Right lobe of liver (tissue), 6 donors: ENCODE data around the gene IL4I1. TPM values are rescaled to one million over a fixed set of nuclear protein-coding genes. Genes with fewer than 3 reads are reported as not detected.

Experiments used
- ATAC-seq, 4 donors: fragments of 200-7000 bp; cut with Tn5 transposase; one replicate each; pipeline ENCODE4 v1.9.1; 2020; ENCODE audit warnings: mild to moderate bottlenecking in 4 of 4, moderate library complexity in 4 of 4
- DNase-seq, 3 donors: peaks; one replicate each; pipeline ENCODE4 v3.0.0-alpha.2; 2020
- H3K27ac ChIP-seq, 3 donors: fragments of 200-600 bp; one replicate each; pipeline ENCODE4 v1.8.0; 2022
- H3K27me3 ChIP-seq, 2 donors: fragments of 200-600 bp; one replicate each; pipeline ENCODE4 v1.8.0; 2022
- H3K36me3 ChIP-seq, 4 donors: fragments of 200-600 bp; sonication (generic) in 1 of 4; one replicate each; pipeline versions ENCODE4 v1.5.1 to v1.8.0; 2017 to 2022; ENCODE audit warnings: control low read depth in 1 of 4
- H3K4me1 ChIP-seq, 4 donors: fragments of 200-600 bp; sonication (generic) in 1 of 4; one replicate each; pipeline versions ENCODE4 v1.5.1 to v1.8.0; 2017 to 2022; ENCODE audit warnings: control low read depth in 1 of 4
- H3K4me3 ChIP-seq, 3 donors: fragments of 200-600 bp; one replicate each; pipeline ENCODE4 v1.8.0; 2022
- H3K9me3 ChIP-seq, 4 donors: fragments of 200-600 bp; sonication (generic) in 1 of 4; one replicate each; pipeline versions ENCODE4 v1.5.1 to v1.8.0; 2017 to 2022; ENCODE audit warnings: control low read depth in 1 of 4
- CTCF ChIP-seq, 4 donors: fragments of 200-600 bp in 3 of 4; fragments of 450-650 bp in 1 of 4; IDR thresholded peaks; one replicate each; pipeline versions ENCODE4 v1.5.1 to v1.8.0; 2016 to 2022; ENCODE audit warnings: antibody characterized with exemption in 4 of 4, mild to moderate bottlenecking in 2 of 4
- POLR2A ChIP-seq: fragments of 450-650 bp; IDR thresholded peaks from one replicate; pipeline ENCODE4 v1.6.1; 2017; ENCODE audit warnings: antibody characterized with exemption, mild to moderate bottlenecking
- WGBS: methylation state at CpG from one replicate; pipeline ENCODE4 v1.1.6; 2018; ENCODE audit warnings: low coverage, low lambda C conversion rate; ENCODE audit not compliant: insufficient coverage; ENCODE audit errors: missing lambda C conversion rate; 5-methylcytosine and 5-hydroxymethylcytosine counted together
- intact Hi-C, 2 donors: fragments of 100-400 bp; cut with DNase I; formaldehyde crosslinking; loops; one replicate each; pipeline versions ENCODE4 v1.11.2 to v1.14.1; 2022
- total RNA-seq, 6 experiments: library from RNA; depleted of rRNA in 2 of 6; stranded (reverse); fragments of >200 nt in 2 of 6; fragmentation: NEBNext Ultra II Directional in 3 of 6; extraction: Animal tissue kit (Norgen Biotek cat#: 25700) in 3 of 6; gene quantifications; one replicate each; pipeline versions ENCODE4 v1.1.0 to v1.2.4, GENCODE V29; 2016 to 2023
- donor health status: DM: no; HTN: yes; CAD: no.
- donor health status: DM: no; HTN: no; CAD: no.
- donor health status: DM: no; HTN: no; CAD: no.
- donor health status: DM: no; HTN: yes; CAD: no.
- donor health status: DM: no; HTN: yes; CAD: no.

Gene IL4I1
- total RNA-seq, 6 experiments from 2014 or later: 0.56 to 4.2 (median 1.0) TPM; not detected in 3

GRCh38 chr19:49875857-49876421 lies 20.7 kb downstream of the IL4I1 start:
- H3K9me3 ChIP-seq: no peaks in the 10 kb centered on the region
- 0% methylated on average over 19 of the region's 28 CpGs for WGBS

GRCh38 chr19:49875177-49875576 lies 21.5 kb downstream of the IL4I1 start:
- no peaks in the 10 kb centered on the region for H3K9me3 ChIP-seq
- TF ChIP-seq CTCF (IDR thresholded peaks at IDR 0.05) (no peak), POLR2A (no peak)
- H3K4me3 ChIP-seq: peak overlapping the region; percentile 77 to 88 (median 88)
- DNase-seq (no peak), ATAC-seq (no peak)
- H3K36me3 ChIP-seq: peaks cover 0 to 10% (median under 1%) of the 10 kb centered on the region in 4 donors
- no peaks in the 10 kb centered on the region for H3K27me3 ChIP-seq
- intact Hi-C loops: no loop called here
- peaks cover 0 to 22% (median 11%) of the 10 kb centered on the region in 4 donors for H3K4me1 ChIP-seq
- peak overlapping the region; percentile 97 to 99 (median 98) for H3K27ac ChIP-seq
- no CpG with 5 or more reads among the region's 4 CpGs for WGBS

More at GRCh38 chr19:49875857-49876421, 20.7 kb downstream of the IL4I1 start:
- H3K4me3 ChIP-seq: peak overlapping the region; percentile 77 to 88 (median 88)
- no peak for TF ChIP-seq CTCF (IDR thresholded peaks at IDR 0.05)
- TF ChIP-seq POLR2A: no peak
- H3K36me3 ChIP-seq: peaks cover 0 to 18% (median 6%) of the 10 kb centered on the region in 4 donors
- ATAC-seq: peak in 3 of 4 donors; percentile 1 to 8 (median 2)
- H3K27me3 ChIP-seq: no peaks in the 10 kb centered on the region
- intact Hi-C loops: no loop called here
- peak; percentile 73 to 79 (median 76) for DNase-seq
- H3K4me1 ChIP-seq: peaks cover 0 to 17% (median 8%) of the 10 kb centered on the region in 4 donors
- H3K27ac ChIP-seq: peak overlapping the region; percentile 97 to 99 (median 98)

GRCh38 chr19:49874503-49875157 lies 22.1 kb downstream of the IL4I1 start:
- intact Hi-C loops: no loop called here
- 73% methylated on average over 3 of the region's 11 CpGs for WGBS
- H3K4me1 ChIP-seq: peaks cover 0 to 25% (median 12%) of the 10 kb centered on the region in 4 donors
- no peaks in the 10 kb centered on the region for H3K9me3 ChIP-seq
- ATAC-seq (no peak), DNase-seq (no peak)
- TF ChIP-seq POLR2A: no peak
- no peak for TF ChIP-seq CTCF (IDR thresholded peaks at IDR 0.05)
- H3K36me3 ChIP-seq: peaks cover 0 to 7% (median 0%) of the 10 kb centered on the region in 4 donors
- H3K27ac ChIP-seq: no peak overlapping the region
- no peak overlapping the region for H3K4me3 ChIP-seq
- H3K27me3 ChIP-seq: no peaks in the 10 kb centered on the region

GRCh38 chr19:49873834-49874233 lies 22.9 kb downstream of the IL4I1 start:
- no peaks in the 10 kb centered on the region for H3K36me3 ChIP-seq
- H3K27me3 ChIP-seq: no peaks in the 10 kb centered on the region
- WGBS: 84% methylated on average over 5 of the region's 10 CpGs
- H3K4me3 ChIP-seq: no peak overlapping the region
- H3K9me3 ChIP-seq: no peaks in the 10 kb centered on the region
- H3K4me1 ChIP-seq: peaks cover 0 to 27% (median 13%) of the 10 kb centered on the region in 4 donors
- H3K27ac ChIP-seq: no peak overlapping the region
- no peak for DNase-seq
- no peak for ATAC-seq
- no peak for TF ChIP-seq CTCF (IDR thresholded peaks at IDR 0.05)
- no peak for TF ChIP-seq POLR2A
- intact Hi-C loops: no loop called here
